ACC112 (cell line): ENCODE measurements around the gene CSNK1D.
A peak's percentile ranks its signal among the peaks of the same experiment; 100 is the strongest.

Source experiments
- H2AFZ ChIP-seq: fragments of 200-600 bp; sonication (generic); one replicate; pipeline ENCODE4 v1.6.0; 2017; ENCODE audit warnings: antibody characterized with exemption, low read length; ENCODE audit not compliant: unreplicated experiment
- H3K27ac ChIP-seq: fragments of 200-600 bp; sonication (generic); 2 replicates; pipeline ENCODE4 v1.5.1; 2014; ENCODE audit warnings: low read depth, mild to moderate bottlenecking, antibody characterized with exemption, low read length, moderate library complexity
- H3K27me3 ChIP-seq: fragments of 200-600 bp; sonication (generic); 2 replicates; pipeline ENCODE4 v1.6.1; 2014; ENCODE audit warnings: mild to moderate bottlenecking, antibody characterized with exemption, low read length, moderate library complexity, mixed read lengths; ENCODE audit not compliant: insufficient read depth
- H3K36me3 ChIP-seq: fragments of 200-600 bp; sonication (generic); 2 replicates; pipeline ENCODE4 v1.6.1; 2016; ENCODE audit warnings: mild to moderate bottlenecking, antibody characterized with exemption, low read length, moderate library complexity, mixed read lengths; ENCODE audit not compliant: insufficient read depth
- H3K4me1 ChIP-seq: fragments of 200-600 bp; sonication (generic); one replicate; pipeline ENCODE4 v1.6.1; 2016; ENCODE audit warnings: low read length, mixed read lengths; ENCODE audit not compliant: insufficient read depth, unreplicated experiment, control insufficient read depth
- H3K4me3 ChIP-seq: fragments of 200-600 bp; sonication (generic); 2 replicates; pipeline ENCODE4 v1.5.1; 2014; ENCODE audit warnings: mild to moderate bottlenecking, low read depth, low read length
- H3K79me2 ChIP-seq: fragments of 200-600 bp; sonication (generic); one replicate; pipeline ENCODE4 v1.6.0; 2016; ENCODE audit warnings: low read length; ENCODE audit not compliant: control insufficient read depth, unreplicated experiment, insufficient read depth

The CSNK1D gene

GRCh38 chr17:82273327-82274133 is at the start of gene CSNK1D:
TSS of gene CSNK1D (minus strand) at chr17:82273700. CDS start at chr17:82273381, 319 bp downstream.
- Histone ChIP-seq H3K36me3 (peaks cover 14% of the 10 kb centered on the region), H2AFZ (peak within 1 kb of the TSS; percentile 76), H3K27ac (peak within 1 kb of the TSS; percentile 97), H3K4me3 (peak within 1 kb of the TSS; percentile 99), H3K79me2 (peaks cover 57% of the 10 kb centered on the region), H3K27me3 (no peaks in the 10 kb centered on the region), H3K4me1 (peaks cover 42% of the 10 kb centered on the region)

- Histone ChIP-seq H3K4me1 (no peaks in the 10 kb centered on the region), H3K4me3 (no peak overlapping the region), H3K27ac (no peak overlapping the region)
Observed at GRCh38 chr17:82322526-82323453, 49.3 kb upstream of the CSNK1D start.

GRCh38 chr17:82321947-82322466 is 48.5 kb upstream of the CSNK1D start:
- no peak overlapping the region for H3K27ac ChIP-seq
- H2AFZ ChIP-seq, result no peak overlapping the region
- H3K4me1 ChIP-seq, result no peaks in the 10 kb centered on the region
- no peaks in the 10 kb centered on the region for H3K36me3 ChIP-seq
- H3K79me2 ChIP-seq, result no peaks in the 10 kb centered on the region
- no peak overlapping the region for H3K4me3 ChIP-seq
- no peaks in the 10 kb centered on the region for H3K27me3 ChIP-seq

More at GRCh38 chr17:82322526-82323453, 49.3 kb upstream of the CSNK1D start:
- Histone ChIP-seq H2AFZ (no peak overlapping the region), H3K27me3 (no peaks in the 10 kb centered on the region), H3K36me3 (no peaks in the 10 kb centered on the region), H3K79me2 (no peaks in the 10 kb centered on the region)

GRCh38 chr17:82320956-82321927 is 47.7 kb upstream of the CSNK1D start:
- H3K4me1 ChIP-seq, result no peaks in the 10 kb centered on the region
- H3K4me3 ChIP-seq, result no peak overlapping the region
- no peaks in the 10 kb centered on the region for H3K79me2 ChIP-seq
- no peaks in the 10 kb centered on the region for H3K36me3 ChIP-seq
- H3K27me3 ChIP-seq, result no peaks in the 10 kb centered on the region
- 0 out of 2 replicates have a peak overlapping the region, but pooled peaks have one; percentile 36 for H3K27ac ChIP-seq
- H2AFZ ChIP-seq, result no peak overlapping the region

DNA sequence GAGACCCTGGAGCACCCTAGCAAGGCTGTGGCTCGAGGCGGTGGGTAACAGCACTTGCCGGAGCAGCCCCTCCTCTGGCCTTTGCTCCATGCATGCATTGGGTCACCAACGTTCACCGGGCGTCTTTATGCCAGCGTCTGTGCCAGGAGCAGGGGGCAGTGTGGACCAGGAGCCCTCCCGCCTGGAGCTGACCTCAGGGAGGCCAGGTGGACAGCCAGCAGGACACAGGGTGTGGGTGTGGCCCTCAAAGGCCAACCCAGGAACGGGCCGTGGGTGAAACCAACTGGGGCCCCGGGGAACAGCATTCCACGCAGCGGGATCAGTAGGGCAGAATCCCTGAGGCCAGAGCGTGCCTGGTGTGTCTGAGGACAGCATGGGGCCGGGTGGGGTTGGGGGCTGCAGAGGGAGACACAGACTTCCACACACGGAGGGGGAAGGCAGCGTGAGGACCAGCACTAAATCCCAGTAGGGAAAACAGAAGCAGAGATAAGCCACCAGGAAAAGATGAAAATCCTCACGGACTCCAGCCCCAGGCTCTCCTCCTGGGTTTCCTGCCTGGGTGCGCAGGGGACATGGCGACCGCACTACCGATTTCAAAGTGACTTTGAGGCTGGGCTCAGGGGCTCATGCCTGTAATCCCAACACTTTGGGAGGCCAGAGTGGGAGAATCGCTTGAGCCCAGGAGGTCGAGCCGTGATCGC is 46.8 kb upstream of the CSNK1D start:
- Histone ChIP-seq H3K4me1 (peaks cover 7% of the 10 kb centered on the region), H3K36me3 (no peaks in the 10 kb centered on the region), H3K27me3 (peaks cover 8% of the 10 kb centered on the region; the same call in 1 of the 2 replicates), H3K4me3 (no peak overlapping the region), H3K27ac (no peak overlapping the region), H2AFZ (no peak overlapping the region), H3K79me2 (no peaks in the 10 kb centered on the region)

DNA sequence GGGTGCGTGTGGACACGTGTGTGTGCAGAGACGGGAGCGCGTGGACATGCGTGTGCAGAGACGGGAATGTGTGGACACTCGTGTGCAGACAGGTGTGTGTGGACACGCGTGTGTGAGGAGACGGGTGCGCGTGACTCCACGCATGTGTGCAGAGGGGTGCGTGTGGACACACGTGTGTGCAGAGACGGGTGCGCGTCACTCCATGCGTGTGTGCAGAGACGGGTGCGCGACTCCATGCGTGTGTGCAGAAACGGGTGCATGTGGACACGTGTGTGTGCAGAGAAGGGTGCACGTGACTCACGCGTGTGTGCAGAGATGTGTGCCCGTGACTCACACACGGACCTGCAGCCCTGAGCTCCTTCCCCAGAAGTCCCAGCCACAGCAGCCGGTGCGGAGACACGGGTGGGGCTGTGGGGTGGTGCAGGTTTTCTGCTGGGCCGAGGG is 46.1 kb upstream of the CSNK1D start:
- Histone ChIP-seq H3K4me3 (no peak overlapping the region), H3K4me1 (peaks cover 7% of the 10 kb centered on the region), H3K36me3 (no peaks in the 10 kb centered on the region), H3K27me3 (peaks cover 14% of the 10 kb centered on the region; the same call in 1 of the 2 replicates), H2AFZ (no peak overlapping the region), H3K79me2 (no peaks in the 10 kb centered on the region), H3K27ac (no peak overlapping the region)

GRCh38 chr17:82318772-82319606 is 45.5 kb upstream of the CSNK1D start:
- Histone ChIP-seq H3K27me3 (peaks cover 17% of the 10 kb centered on the region; the same call in 1 of the 2 replicates), H3K4me3 (no peak overlapping the region), H3K4me1 (peaks cover 7% of the 10 kb centered on the region), H2AFZ (no peak overlapping the region), H3K79me2 (no peaks in the 10 kb centered on the region), H3K27ac (no peak overlapping the region), H3K36me3 (no peaks in the 10 kb centered on the region)

- Histone ChIP-seq H3K36me3 (no peaks in the 10 kb centered on the region), H2AFZ (no peak overlapping the region), H3K4me3 (no peak overlapping the region), H3K27me3 (peaks cover 17% of the 10 kb centered on the region; the same call in 1 of the 2 replicates), H3K27ac (no peak overlapping the region), H3K79me2 (no peaks in the 10 kb centered on the region), H3K4me1 (peaks cover 7% of the 10 kb centered on the region)
Observed at GRCh38 chr17:82318169-82318498, 44.6 kb upstream of the CSNK1D start.
